Measurements from ENCODE around the gene ADAM23. TPM values are rescaled to one million over a fixed set of nuclear protein-coding genes. Genes with fewer than 3 reads are reported as not detected.

Gene ADAM23
- polyA plus RNA-seq, 1 of the 3 experiments (the other 2 are of a cell fraction), result 3.7 TPM

GRCh38 chr2:206555721-206556120 lies 112.4 kb downstream of the ADAM23 start:
- H3K36me3 ChIP-seq (replicated peaks in 1 of 2; ENCODE audit: control insufficient read depth in 1 of 2, insufficient read depth in 2 of 2, low read length in 1 of 2), result no peaks in the 10 kb centered on the region
- DNase-seq, result no peak
- TF ChIP-seq NRF1 (IDR thresholded peaks at IDR 0.05; ENCODE audit: low read depth, low read length) (no peak), RFX5 (IDR thresholded peaks at IDR 0.05; ENCODE audit: low read length) (no peak), JUND (IDR thresholded peaks at IDR 0.05) (no peak), TAF1 (IDR thresholded peaks at IDR 0.05; ENCODE audit: borderline replicate concordance, low read depth, low read length) (no peak), FOSL2 (IDR thresholded peaks at IDR 0.05; ENCODE audit: borderline replicate concordance, low read depth) (no peak), YY1 (IDR thresholded peaks at IDR 0.05; ENCODE audit: low read depth) (no peak), RCOR1 (IDR thresholded peaks at IDR 0.05; ENCODE audit: low read length) (no peak), CHD2 (IDR thresholded peaks at IDR 0.05; ENCODE audit: low read length, partially characterized antibody) (no peak), SIN3A (IDR thresholded peaks at IDR 0.05; ENCODE audit: borderline replicate concordance, low read depth, low read length) (no peak), MEF2A (IDR thresholded peaks at IDR 0.05; ENCODE audit: borderline replicate concordance, low read depth) (no peak), GATA2 (CRISPR knock-in tag; IDR thresholded peaks at IDR 0.05) (no peak), POLR2AphosphoS5 (IDR thresholded peaks at IDR 0.05; ENCODE audit: low read depth, low read length) (no peak), REST (IDR thresholded peaks at IDR 0.05; ENCODE audit: low read depth, low read length) (no peak), NFIC (IDR thresholded peaks at IDR 0.05; ENCODE audit: borderline replicate concordance) (no peak), SMC3 (IDR thresholded peaks at IDR 0.05; ENCODE audit: low read depth, low read length) (no peak), GABPA (IDR thresholded peaks at IDR 0.05; ENCODE audit: low read depth) (no peak), FOXM1 (IDR thresholded peaks at IDR 0.05; ENCODE audit: low read depth) (no peak), MXI1 (IDR thresholded peaks at IDR 0.05; ENCODE audit: low read depth, low read length) (no peak)
- no peaks in the 10 kb centered on the region for H3K27me3 ChIP-seq (ENCODE audit: insufficient read depth)
- H3F3A ChIP-seq (replicated peaks; ENCODE audit: insufficient read depth), result no peaks in the 10 kb centered on the region
- H3K9me2 ChIP-seq, result no peaks in the 10 kb centered on the region
- H3K4me2 ChIP-seq, result no peak overlapping the region
- no peak overlapping the region for H3K4me3 ChIP-seq (ENCODE audit: low read depth in 2 of 2, low read length in 1 of 2)
- no peaks in the 10 kb centered on the region for H3K9me3 ChIP-seq
- no peaks in the 10 kb centered on the region for H3K79me2 ChIP-seq (ENCODE audit: insufficient read depth)
- no peak overlapping the region for H3K27ac ChIP-seq (ENCODE audit: low read depth in 2 of 2, low read length in 1 of 2)
- H2AFZ ChIP-seq (ENCODE audit: low read depth), result no peak overlapping the region
- H4K20me1 ChIP-seq (ENCODE audit: insufficient read depth), result no peaks in the 10 kb centered on the region
- POLR2A ChIA-PET, result no interaction called here
- CTCF ChIA-PET, result interaction anchor here (1.0 to 3.5 kb wide), 9 partner anchors 8 to 94 kb away, joined by 3 to 15 read pairs (median 4); no protein-coding TSS in a partner anchor
- no peaks in the 10 kb centered on the region for H3K4me1 ChIP-seq (ENCODE audit: control insufficient read depth in 1 of 2, insufficient read depth in 2 of 2, low read depth in 1 of 2, low read length in 1 of 2)
- H3K9ac ChIP-seq, result no peak overlapping the region

All from SK-N-SH (cell line).